NCI-H2107 (cell line): ENCODE results near the gene ARHGAP15.

ENCODE experiments used
- DNase-seq: peaks from one replicate; lab custom pipeline; 2025; lab: John Stamatoyannopoulos, UW

ARHGAP15 gene

DNA sequence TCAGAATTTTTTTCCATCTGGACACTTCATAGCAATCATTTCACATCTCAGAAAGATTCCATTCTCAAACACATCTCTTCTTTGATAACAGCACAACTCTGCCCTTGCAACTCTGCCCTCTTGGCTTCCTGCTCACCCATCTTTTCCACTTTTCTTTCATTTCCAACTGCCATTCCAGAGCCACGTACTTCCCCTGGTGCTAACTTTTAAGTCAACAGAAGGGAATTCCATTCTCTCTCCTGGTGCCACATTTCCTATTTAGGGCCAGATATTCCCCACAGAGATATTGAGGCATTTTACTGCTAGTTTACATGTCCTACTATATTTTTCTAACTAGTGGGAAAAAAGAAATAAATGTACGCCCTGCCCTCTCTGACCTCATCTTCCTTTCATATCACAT, 590.2 kb downstream of the ARHGAP15 start:
- DNase-seq: no peak

GRCh38 chr2:143720095-143720664, 591.0 kb downstream of the ARHGAP15 start:
- DNase-seq: peak; percentile 11

DNA sequence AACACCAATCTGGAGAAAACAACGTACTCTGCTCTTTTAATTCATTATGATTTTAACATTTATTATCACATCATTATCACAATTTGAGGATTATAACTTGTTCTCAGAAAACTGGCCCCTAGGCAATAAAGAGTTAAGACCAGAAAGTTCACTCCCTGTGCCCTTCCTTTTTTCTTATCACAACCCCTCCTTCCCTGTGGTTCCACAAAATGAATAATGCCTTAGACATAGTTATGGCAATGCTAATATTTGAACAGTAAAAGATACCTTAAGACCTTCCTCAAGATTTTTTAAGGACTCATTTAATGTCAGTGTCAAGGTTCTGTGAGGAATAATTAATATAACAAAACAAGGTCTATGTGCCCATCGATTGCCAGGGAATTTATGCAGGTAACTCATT, 596.2 kb downstream of the ARHGAP15 start:
- DNase-seq: no peak

- DNase-seq: no peak
Observed at GRCh38 chr2:143726151-143726845, 597.1 kb downstream of the ARHGAP15 start.

DNA sequence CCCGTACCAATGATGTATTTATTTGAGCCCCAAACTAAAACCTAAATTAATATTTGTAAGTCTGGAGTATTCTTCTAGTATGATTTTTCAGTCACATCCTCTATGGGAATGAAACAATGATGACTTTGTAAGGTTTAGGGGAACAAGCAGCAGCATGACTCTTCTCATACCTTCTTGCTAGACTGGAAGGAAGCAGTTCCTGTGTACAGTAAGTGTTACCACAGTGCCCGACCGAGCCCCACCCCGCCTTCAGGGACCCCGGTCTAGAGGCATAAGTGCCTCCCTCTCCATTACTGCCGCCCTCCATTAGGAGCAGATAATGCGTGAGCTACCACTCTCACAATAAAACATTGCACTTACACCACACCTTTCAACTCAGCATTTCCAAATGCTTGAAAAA, 599.3 kb downstream of the ARHGAP15 start:
- no peak for DNase-seq

DNA sequence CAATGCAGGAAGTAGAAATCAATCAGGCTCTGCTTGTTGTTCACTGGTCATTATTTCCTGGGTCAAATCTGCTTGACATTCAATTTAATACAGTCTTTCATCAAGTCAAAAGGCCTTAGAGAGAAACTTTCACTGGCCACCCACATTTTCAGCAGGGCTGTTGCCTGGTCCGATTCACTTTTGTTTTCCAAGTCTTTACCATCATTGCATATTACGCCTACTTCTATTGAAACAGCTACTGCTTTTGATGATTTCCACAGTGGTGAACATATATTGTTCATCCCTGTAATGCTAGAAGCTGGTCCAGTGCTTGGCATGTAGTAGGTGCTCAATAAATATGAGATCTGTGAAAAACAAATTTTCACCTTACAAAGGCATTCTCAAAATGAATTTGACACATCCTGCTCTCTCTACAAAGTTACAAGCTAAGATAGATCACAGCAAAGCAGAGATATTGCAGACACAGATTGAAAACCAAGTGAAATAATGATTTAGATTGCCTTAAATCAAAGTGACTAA, 600.1 kb downstream of the ARHGAP15 start:
- DNase-seq: no peak

DNA sequence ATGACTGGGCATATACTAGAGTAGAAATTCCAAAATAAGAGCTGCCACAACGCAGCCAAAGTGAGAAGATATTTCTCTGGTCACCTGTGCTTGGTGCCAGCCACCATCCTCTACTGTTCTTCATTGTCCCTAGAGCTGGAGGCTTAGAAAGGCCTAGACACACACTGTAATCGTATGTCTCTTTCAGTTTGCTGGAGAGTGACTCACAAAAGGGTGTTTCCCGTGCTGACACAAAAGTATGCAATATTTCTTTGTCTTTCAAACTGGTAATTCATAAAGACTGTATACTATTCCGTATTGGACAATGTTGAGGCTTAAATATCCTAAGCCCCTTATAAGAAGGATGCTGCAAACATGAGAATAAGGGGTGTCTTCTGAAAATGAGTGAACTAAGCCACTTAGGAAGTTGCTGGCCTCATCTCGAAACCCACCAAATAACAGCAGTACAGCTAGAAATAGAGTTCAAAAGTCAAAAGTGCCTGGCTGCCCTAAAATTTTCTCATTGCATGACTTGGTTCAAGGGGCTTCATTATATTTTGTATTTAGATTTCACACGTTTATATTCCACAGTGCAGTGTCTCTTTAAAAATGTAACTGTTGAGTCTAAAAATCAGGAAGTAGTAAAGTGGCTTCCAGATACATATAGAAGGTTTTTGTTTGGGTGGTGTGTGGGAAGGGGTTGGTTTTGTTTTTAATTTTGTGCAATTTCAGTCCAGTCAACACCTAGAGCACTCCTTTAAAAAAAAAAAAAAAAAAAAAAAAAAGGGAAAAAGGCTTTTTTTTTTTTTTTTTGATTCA, 601.1 kb downstream of the ARHGAP15 start:
- DNase-seq: no peak

DNA sequence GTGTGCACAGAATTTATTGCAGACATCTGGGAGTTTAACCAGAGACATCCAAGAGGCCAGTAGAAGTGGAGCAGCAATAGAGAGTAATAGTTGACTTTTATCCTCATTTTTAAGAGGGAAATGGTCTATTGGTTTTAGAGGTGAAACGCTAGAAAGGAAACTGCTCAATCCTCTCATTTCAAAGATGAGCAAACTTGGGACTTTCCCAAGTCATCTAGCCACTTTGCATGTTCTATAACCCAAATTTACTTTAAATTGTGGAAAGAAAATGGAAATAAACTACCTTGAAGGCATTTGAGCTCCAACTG, 601.7 kb downstream of the ARHGAP15 start:
- DNase-seq: no peak

DNA sequence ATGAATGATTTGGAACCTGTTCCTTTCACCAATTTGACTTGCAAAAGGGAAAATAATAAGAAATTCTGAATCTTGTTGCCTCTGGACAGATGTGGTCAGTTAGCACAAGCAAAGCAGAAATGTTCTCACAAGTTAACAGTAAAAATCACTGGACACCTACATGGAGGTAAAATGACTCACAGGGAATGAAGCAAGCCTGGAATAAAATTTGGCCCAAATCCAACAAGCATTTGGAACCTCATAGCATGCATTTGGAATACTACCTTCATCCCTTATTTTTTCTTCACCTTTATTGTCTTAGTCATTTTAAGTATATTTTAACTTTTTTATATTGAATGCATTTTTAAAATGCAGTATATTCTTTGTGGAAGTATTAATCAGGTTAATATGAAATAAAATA, 602.9 kb downstream of the ARHGAP15 start:
- no peak for DNase-seq

GRCh38 chr2:143732871-143733270, 603.7 kb downstream of the ARHGAP15 start:
- DNase-seq: no peak

- DNase-seq: no peak
Observed at GRCh38 chr2:143734507-143734906, 605.3 kb downstream of the ARHGAP15 start.

DNA sequence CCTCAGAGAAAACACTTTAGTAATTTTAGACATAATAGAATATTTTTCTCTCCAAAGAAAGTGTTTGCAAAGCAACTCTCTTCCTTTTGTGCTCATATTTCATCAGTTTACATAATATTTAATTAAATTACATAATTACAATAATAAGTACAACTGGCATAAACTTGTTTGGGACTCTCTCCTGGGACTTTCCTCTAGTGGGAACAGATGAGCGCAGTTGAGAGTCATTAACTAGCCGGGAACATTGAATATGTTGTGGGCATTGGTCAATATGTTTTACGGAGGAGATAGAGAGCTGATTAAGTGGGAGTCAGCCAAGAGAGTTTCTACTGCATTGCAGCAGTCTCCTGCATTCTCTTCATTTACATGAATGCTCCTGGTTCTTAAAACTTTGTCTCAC, 607.7 kb downstream of the ARHGAP15 start:
- no peak for DNase-seq

- no peak for DNase-seq
Observed at GRCh38 chr2:143740431-143740830, 611.2 kb downstream of the ARHGAP15 start.

DNA sequence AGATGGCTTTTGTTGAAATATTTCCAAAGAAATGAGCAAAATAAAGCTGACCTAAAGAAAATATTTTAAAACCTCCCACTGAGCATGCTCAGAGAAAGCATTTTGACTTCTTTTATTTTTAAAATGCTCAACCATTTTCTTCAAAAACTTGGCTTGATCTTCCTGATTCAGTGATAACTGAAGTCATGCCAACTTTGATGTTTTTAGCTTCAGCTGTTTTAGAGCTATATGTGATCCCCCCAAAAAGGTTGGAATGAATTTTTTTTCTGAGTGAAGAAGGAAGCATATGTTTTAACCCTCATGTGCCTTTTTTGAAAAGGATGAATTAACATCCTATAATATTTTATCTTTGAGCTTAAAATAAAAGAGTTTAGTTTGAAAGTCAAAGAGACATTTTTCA, 612.0 kb downstream of the ARHGAP15 start:
- no peak for DNase-seq

DNA sequence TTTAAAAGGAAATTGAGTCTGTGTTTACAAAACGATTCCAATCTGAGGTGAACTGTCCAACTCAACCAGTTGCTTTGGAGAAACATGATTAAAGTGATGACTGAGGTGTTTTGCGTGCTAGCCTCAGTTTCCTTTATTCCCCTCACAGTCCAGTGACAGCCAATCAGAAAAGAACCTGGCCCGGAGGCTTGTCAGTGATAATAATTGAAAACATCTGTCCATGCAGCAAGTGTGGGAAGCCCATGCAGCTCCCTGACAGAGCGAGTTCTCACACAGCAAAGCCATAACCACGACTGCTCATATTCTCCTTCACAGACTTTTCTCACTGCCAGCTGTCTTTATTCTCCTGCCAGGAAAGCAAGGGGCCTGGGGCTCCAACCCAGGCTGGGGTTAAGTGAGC, 613.4 kb downstream of the ARHGAP15 start:
- DNase-seq: no peak

- DNase-seq: no peak
Observed at GRCh38 chr2:143744114-143744513, 614.9 kb downstream of the ARHGAP15 start.

DNA sequence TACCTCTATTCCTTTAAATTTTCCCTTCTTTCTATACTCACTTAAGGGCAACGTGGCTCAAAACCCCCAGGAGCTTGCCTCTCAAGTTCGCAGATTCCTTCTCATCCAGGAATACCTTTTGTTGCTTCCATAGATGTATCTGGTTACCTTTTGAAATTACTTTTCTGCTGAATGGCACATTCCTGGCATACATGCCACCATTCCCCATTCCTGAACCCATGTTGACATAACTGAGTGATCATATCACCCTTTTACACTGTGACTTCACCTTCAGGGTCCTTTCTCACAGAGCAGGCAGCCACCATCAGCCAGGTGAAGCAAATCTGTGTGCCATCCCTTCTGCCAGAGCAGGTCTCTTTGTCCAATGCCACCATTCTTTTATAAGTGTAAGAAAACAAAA, 615.8 kb downstream of the ARHGAP15 start:
- no peak for DNase-seq

DNA sequence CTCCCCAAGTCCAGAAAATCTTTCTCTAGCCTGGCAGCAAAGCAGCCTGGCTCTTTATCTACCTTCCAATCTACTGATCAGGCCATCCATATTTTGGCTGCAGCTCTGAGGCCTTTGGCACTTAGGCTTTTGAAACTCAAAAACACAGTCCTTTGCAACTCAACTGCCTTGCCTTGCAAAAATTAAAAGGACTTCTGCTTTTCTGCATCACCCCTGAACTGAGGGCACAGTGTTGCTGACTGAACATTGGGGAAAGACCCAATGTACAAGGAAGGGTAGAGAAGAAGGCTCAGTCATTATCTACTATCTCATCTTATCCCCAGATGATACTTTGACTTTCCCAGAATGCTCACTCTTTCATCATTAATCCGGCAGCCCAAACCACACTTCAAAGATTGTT, 625.5 kb downstream of the ARHGAP15 start:
- DNase-seq: no peak

DNA sequence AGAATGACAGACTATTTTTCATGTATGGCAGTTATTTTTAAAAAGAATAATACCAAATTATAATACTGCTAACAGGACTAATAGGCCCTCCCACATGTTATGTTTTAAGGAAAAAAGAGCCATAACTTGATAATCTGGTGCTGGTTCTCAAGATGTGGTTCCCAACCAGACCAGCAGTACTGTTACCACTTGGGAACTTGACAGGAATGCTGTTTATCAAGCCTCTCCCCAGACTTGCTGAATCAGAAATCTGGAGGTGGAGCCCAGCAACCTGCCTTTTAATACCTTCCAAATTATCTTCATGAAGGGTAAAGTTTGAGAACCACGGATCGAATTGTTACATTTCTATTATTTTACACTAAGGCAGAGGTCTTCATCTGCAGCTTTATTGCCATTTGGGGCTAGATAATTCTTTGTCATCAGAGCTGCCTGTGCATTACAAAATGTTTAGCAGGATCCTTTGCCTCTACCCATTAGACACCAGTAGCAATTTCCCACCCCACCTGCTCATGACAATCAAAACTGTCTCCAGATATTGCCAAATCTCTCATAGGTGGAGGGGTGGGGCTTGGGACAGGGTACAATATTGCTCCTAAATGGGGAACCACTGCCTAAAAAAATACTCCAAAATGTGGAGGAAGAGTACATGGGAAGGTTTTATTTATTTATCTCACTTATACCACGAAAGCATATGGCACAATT, 629.6 kb downstream of the ARHGAP15 start:
- no peak for DNase-seq

- DNase-seq: no peak
Observed at GRCh38 chr2:143759455-143759854, 630.2 kb downstream of the ARHGAP15 start.

- DNase-seq: no peak
Observed at GRCh38 chr2:143762176-143762928, 633.1 kb downstream of the ARHGAP15 start.

GRCh38 chr2:143764261-143764660, 635.0 kb downstream of the ARHGAP15 start:
- no peak for DNase-seq
